Mesenteric fat pad (tissue), 1 donor: ENCODE data around the gene ARHGAP10. TPM values are rescaled to one million over a fixed set of nuclear protein-coding genes. Genes with fewer than 3 reads are reported as not detected.
"Not testable (repeated sequence)": the region's sequence is repeated elsewhere in the genome, so short reads cannot be mapped to it uniquely, and the experiment has no call there.

Source experiments
- DNase-seq: peaks from one replicate; pipeline ENCODE4 v3.0.0-alpha.2; 2020; ENCODE audit warnings: low spot score
- total RNA-seq: library from RNA; stranded (reverse); fragmentation: NEBNext Ultra II Directional; extraction: Animal tissue kit (Norgen Biotek cat#: 25700); gene quantifications from one replicate; pipeline ENCODE4 v1.2.1, GENCODE V29; 2021
- donor health status: DM: yes; HTN: yes; CAD: no.

ARHGAP10 gene
- total RNA-seq, 1 donor from 2014 or later: 43.4 TPM

DNA sequence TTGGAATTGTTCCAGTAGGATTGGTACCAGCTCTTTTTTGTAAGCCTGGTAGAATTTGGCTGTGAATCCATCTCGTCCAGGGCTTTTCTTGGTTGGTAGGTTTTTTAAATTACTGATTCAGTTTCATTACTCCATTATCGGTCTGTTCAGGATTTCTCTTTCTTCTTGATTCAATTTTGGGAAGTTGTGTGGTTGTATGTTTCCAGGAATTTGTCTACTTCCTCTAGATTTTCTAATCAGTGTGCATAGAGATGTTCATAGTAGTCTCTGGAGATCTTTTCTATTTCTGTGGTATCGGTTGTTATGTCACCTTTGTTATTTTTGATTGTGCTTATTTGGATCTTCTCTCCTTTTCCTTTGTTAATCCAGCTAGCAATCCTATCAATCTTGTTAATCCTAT lies 248.7 kb downstream of the ARHGAP10 start:
- no peak for DNase-seq

DNA sequence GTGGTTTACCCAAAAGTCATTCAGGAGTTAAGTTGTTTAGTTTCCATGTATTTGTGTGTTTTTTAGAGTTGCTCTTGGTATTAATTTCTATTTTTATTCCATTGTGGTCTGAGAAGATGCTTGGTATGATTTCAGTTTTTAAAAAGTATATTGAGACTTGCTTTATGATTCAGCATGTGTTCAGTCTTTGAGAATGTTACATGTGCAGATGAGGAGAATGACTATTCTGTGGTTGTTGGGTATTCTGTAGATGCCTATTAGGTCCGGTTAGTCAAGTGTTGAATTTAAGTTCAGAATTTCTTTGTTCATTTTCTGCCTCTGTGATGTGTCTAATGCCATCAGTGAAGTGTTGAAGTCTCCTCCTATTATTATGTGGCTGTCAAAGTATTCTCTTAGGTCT lies 249.4 kb downstream of the ARHGAP10 start:
- no peak for DNase-seq

DNA sequence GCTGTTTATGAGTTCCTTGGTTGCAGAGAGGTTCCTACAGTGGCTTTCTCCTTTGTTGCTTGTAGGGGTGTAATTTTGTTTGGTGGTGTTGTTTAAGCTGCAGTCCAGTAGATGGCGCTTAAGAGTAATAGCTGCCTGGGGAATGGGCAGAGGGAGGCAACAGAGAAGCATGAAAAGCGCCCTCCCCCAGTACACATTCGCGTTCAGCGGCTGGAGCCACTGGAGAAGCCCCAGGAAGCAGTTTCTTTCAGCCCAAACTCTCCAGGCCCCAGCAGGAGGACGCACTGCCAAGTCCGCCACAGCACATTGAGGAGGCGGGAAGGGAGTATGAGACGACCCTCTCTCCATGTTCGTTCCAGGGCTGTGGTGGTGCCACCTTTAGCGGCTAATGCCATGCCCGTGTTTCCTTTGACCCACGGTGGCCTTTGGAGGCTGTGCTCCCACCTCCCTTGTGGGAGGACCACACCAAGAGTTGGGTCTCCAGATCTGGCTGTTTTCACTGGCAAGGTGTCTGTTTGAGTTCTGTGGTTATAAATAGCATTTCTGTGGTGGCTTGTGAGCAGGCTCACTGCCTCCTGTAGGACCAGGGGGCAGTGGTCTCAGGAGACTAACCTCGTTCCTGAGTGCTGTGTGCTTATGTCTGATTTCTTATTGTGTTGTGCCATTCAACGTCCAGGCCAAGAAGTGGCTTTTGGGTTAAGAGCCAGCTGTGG lies 252.3 kb downstream of the ARHGAP10 start:
- no peak for DNase-seq

DNA sequence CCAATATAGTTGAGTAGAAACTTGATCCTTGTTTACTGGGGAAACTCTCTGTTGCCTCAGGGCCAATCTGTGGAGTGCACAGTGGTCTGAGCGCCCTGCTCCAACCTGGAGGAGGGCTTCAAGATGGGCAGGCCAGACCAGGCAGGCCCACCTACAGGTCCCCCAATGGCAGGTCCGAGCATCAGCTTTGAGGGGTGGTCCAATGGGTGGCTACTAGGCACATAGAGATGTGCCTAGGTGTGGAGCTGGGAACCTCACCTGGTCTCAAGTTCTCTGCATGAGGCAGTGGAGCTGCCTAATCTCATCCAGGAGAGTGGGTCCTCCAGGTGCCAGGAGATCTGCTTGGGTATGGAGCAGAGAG lies 252.9 kb downstream of the ARHGAP10 start:
- no peak for DNase-seq

DNA sequence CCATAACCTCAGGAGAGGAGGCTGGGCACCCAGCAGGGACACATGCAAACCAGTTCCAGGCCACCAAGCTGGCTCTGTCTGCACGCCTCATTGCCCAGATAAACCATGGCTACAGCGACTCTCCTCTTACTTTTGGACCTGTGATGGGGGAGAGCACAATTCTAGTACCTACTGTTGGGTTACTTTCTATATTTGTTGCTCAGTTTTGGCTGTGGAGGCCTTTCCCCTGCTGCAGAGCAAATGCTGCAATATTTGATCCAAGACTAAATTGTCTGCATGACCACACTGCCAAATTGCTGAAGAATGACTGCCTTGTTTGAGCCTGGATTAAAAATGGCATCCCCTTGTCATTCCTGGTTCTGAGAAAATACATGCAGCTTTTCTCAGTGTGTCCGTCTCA lies 253.5 kb downstream of the ARHGAP10 start:
- no peak for DNase-seq

DNA sequence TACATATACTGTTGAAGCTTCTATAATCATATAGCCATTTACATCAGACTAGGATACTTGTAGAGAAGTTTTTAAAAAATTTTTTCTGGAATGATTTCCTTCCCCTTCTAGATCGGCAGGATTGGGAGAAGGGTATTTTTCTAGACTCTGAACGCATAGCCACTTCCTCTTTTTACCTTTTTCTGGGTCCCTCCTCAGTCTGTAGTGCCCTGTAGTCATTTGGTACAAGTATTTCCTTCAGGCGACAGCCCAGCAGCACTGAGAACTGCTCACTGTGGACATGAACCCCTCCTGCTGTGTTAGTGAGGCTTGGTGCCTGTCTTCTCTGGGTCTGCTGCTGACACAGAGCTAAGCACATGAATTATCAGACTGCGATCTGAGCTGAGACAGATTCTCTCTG lies 255.4 kb downstream of the ARHGAP10 start:
- no peak for DNase-seq

DNA sequence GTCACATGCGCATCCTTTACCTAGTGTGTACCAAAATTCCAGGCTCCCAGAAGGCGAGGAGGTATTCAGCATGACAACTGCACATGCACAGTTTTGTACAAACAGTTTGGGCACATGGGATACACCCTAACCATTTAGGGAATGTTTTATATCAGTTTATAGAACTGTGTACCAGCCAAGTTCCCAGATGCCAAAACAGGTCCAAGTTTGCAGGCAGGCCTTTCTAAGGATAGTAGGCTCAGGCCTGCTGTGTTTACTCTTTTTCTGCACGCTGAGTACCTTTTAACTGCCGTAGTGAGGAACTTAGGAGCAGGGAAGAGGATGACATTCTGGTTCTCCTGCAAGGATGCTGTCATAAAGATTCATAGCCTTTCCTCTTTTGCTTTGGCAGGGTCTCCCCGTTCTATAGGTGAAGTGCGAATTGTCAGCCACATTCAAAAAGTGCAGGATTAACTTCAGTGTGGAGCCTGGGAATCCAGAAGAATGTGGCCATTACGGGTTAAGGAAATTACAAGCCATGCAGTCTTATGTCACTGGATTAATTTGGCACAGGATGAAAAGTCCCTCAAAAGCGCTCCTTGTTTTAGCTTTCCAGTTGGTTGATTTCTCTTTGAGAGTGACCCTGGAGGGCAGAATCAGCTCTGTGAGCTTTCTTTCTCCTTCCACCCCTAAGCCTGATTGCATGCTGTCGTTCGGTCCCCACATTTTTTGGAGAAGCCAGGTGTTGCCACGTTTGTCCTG lies 259.8 kb downstream of the ARHGAP10 start:
- DNase-seq: no peak

DNA sequence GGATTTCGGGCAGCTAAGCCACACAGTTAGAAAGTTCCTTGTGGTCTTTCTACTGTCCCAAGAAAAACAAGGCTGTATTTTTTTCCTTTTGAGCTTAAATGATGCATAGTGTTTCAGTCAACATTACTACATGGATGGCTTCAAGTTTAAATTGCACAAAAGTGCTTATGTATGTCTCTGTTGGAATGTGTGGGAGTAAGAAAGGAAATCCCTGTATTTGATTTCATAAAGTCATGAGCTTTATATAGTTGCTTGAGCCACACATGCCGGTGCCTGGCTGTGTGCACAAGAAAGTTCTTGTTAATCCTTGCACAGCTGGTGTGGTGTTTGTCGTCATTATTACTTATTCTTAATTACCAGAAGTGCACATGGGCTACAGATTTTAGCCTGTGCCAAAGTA lies 262.2 kb downstream of the ARHGAP10 start:
- no peak for DNase-seq

DNA sequence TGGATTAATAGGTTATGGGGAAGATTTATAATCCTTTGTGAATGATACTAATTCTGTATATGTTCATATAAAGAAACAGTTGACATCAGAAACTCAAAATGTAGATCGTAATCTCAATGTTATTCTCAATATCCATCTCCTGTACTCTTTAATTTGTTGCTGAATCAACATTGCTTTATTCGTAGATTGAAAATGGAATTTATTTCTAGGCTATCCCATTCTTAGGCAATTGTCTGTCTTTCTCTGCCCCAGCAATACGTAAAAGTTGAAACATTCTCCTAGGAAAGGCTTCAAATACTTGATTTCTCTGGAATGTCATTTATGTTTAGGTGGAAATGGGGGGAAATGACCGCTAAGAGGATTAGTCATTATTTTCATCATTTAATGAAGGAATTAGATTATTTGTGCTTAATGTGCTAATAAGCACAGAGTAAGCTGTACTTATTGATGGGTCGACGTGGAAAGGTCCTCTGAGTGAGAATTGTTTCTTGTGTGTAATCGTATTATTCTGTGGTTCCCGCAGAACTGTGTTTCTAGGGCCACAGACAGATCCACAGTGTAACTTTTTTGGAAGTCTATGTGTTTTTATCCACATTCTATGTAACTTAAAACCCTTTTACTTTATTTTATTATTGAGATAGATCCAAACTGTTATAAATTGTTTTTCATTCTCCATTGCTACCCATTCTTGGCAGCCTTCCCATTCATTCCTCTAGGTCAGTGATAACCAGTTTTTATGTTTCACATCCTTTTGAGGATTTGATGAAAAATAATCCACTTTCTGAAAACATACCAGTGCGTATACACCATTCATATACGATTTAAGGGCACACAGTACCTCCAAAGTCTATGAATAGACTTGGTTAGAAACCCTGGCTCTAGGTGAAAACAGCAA lies 262.9 kb downstream of the ARHGAP10 start:
- DNase-seq: no peak

DNA sequence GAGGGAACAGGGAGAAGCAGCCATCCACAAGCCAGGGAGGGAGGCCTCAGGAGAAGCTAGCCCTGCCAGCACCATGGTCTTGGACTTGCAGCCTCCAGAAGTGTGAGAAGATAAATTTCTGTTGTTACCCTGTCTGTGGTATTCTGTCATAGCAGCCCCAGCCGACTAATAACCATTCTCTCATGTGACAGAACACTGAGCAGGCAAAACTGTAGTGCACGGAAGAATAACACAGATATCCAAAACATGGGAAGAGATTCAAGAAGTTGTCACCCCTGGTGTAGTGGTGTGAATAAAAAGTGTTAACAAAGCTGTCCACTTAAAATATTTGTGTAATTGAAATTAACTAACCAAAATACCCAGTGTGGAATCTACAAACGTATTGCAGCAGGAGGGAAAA lies 265.0 kb downstream of the ARHGAP10 start:
- DNase-seq: no peak

DNA sequence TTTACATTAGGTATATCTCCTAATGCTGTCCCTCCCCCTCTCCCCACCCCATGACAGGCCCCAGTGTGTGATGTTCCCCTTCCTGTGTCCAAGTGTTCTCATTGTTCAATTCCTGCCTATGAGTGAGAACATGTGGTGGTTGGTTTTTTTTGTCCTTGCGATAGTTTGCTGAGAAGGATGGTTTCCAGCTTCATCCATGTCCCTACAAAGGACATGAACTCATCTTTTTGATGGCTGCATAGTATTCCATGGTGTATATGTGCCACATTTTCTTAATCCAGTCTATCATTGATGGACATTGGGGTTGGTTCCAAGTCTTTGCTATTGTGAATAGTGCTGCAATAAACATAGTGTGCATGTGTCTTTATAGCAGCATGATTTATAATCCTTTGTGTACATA lies 268.1 kb downstream of the ARHGAP10 start:
- DNase-seq: not testable (repeated sequence)

DNA sequence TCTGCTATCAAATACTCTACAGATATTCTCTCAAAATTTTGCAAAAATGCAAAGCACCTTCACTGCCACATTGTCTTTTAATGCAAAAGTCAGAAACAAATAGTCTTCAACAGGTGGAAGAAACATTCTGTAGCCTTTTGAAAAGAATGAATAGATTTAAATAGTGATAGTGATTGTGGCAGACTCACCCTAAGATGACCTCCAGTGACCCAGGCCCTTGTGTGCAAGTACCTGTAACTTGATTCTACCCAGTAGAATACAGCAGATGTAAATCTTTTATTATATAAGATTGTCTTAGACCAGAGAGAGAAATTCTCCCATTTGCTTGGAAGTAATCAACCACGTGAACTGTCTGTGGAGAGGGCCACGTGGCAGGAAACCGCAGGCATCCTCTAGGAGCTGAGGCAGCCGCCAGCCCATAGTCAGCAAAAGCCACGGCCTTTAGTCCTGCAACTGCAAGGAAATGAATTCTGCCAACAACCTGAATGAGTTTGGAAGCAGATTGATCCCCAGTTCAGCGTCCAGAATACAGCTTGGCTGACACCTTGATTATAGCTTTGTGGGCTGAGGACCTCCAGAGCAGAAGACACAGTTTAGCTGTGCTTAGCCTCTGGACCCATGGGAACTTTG lies 272.5 kb downstream of the ARHGAP10 start:
- DNase-seq: no peak

DNA sequence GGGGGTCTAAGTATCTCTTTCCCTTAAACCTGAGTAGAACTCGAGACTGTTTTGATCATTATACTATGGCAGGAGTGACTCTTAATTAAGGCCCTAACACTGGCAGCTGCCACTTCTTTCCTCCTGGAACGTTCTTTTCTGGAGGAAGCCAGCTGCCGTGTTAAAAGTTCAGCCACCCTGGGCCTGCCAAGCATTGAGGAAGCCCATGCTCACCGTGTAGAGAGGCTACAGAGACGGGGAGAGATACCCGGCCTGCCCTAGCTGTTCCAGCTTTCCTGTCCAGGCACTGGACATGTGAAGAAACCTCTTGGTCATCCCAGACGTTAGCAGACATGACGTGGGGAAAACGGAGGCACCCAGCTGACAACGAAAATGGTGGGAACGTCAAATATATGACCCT lies 274.1 kb downstream of the ARHGAP10 start:
- DNase-seq: no peak

DNA sequence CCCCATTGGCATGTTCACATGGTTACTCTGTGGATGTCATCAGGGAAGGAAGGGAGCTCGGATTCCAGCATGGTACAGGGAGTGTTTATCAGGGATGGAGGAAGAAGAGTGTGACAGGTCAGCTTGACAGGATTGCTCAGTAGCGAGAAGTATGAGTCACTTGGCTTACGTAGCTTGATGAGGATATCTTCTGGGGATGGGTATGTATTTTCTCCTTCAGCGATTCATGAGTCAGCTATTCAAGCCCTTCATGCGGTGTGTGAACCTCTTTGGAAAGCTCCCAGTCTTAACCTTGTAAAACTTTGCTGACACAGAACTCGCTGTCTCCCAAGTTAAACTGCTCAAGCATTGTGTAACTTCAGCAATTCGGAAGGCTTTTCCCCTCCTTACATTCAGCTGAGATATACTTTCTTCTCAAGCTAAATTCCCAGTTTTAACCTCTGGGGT lies 275.4 kb downstream of the ARHGAP10 start:
- DNase-seq: no peak

DNA sequence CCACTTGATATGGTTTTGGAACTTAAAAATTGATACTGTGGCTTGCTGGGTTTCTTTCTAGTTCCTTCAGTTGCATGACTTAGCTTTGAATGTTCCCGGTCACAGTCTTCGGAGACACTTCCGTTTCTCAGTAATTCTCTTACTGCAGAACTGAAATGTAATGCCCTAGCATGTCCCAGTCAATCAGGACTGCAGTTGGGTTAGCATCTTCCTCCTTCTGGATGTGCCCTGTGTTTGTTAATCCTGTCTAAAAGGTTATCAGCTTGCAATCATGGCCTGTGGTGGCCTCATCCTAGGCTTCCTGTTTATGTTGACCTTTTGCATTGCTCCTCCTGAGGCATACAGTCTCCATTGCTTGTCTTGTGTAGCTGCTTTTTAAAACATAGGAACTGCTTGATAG lies 275.9 kb downstream of the ARHGAP10 start:
- DNase-seq: no peak

DNA sequence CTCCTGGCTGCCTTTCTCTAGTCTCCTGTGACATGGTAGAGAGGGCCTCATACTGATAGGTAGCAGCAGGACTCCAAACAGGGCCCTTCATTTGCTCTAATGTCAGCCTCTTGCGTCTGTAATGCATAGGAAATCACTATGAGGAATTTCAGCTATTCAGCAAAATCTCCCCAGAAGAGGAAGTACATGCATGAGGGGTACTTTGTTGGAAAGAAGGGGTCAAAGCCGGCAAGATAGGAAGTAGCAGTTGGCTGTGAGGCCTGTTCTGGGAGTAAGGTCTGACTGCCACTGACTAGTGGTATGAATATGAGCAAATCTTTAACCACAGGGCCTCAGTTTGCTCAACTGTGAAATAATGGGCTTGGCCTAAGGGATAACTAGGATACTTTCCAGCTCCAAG lies 283.2 kb downstream of the ARHGAP10 start:
- no peak for DNase-seq

DNA sequence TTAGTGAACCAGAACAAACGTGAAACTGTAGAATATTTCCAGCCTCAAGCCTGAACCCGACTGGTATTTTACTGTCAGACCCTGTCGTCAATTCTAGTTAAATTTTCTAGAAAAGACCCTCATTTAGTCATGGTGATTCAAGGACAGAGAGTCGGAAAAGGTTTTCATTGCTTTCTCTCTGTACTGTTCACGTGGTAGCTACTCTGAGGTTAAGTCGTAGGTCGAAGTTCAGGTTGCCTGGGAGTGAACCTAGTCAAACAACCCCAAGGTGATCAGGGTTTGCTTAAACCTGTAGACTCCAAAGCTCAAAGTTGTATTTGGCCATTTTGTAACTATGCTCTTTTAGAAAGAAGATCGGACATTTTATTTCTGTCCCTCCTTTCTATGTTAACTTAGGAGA lies 283.6 kb downstream of the ARHGAP10 start:
- no peak for DNase-seq

DNA sequence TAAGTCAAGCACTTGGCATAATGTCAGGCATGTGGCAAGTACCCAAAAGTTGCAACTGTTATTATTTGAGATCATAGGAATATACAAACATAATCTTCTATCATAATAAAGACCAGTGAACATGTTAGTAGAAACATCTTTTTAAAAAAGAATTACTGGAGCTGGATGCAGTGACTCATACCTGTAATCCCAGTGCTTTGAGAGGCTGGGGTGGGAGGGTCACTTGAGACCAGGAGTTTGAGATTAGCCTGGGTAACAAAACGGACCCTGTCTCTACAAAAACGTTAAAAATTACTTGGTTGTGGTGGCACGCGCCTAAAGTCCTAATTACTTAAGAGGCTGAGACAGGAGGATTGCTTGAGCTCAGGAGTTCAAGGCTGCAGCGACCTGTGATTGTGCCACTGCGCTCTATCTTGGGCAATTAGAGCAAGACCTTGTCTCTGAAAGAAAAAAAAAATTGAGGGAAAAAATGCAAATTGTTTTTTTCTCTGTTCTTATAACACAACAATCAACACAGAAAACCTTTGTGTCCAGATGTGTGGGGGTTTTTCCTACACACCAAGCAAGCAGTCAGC lies 284.3 kb downstream of the ARHGAP10 start:
- DNase-seq: no peak

DNA sequence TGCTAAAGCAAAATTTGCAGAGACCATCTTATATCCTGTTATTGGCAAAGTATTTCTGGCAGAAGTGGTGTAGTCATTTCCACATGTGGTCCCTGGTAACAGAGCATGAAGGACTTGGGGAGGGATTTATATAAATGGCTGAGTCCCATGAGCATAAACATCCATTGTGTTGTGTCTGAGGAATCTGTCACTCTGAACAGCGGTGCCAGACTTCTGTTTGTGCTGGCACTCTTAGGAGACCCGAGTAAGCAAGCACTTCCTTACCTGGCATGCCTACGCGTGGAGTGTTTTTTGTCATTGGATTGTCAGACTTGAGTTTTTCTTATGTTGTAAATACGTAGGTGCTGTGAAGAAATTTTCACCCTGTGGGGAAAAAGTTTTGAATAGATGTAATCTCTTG lies 285.9 kb downstream of the ARHGAP10 start:
- DNase-seq: no peak

DNA sequence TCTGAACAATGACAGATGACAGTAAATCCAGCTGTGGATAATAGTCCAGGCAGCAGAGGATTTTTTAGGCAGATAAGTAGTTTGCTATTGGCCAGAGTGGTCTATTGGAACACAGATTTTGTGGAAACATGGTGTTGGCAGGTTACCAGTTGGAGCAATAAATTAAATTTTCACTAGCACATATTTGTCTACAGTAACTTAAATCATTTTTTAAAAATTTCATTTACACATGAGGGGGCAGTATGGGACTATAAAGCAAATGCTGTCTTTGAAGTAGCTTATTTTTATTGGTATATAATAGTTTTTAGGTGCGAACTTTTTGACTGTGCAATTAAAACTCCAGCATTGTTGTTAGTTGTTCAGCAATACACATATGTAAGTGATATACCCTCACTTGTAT lies 289.8 kb downstream of the ARHGAP10 start:
- DNase-seq: no peak

DNA sequence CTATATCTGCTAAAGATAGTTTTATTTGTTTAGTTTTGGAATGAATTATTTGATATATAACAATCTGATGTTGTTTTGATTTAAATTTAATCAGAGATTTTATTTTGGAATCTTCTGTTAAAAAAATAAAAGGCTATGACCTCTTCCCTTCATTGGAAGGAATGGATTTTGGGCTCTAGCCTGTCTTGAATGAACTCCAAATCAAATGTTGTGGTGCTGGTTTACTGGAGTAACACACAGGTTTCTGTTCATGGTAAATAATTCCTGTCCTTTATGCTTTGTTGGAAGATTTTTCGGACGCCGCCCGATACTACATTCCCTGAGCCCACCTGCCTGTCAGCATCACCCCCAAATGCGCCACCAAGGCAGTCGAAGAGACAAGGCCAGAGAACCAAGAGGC lies 291.1 kb downstream of the ARHGAP10 start:
- DNase-seq: no peak
